GM23338 (cell line): ENCODE data around the gene SEC22B.
"Not testable (repeated sequence)": the region's sequence is repeated elsewhere in the genome, so short reads cannot be mapped to it uniquely, and the experiment has no call there.

Experiments
- EZH2 ChIP-seq: fragments of 200-600 bp; sonication (generic); IDR thresholded peaks from one replicate; pipeline ENCODE4 v1.8.0; 2017; ENCODE audit warnings: antibody characterized with exemption, mild to moderate bottlenecking, low read depth; ENCODE audit not compliant: unreplicated experiment
- EZH2phosphoT487 ChIP-seq: fragments of 200-600 bp; sonication (generic); IDR thresholded peaks from one replicate; pipeline ENCODE4 v1.8.1; 2018; ENCODE audit warnings: antibody characterized with exemption; ENCODE audit not compliant: unreplicated experiment
- JUNB ChIP-seq: IDR thresholded peaks from one replicate; pipeline ENCODE4 v1.6.1; 2016; ENCODE audit warnings: antibody characterized with exemption; ENCODE audit not compliant: unreplicated experiment
- POLR2AphosphoS5 ChIP-seq: IDR thresholded peaks from 2 replicates; pipeline ENCODE4 v1.6.1; 2016; ENCODE audit warnings: antibody characterized with exemption, low read depth
- TF ChIP-seq, protein P1 (sequence below), 2 experiments: fragments of 200-600 bp in 1 of 2; sonication (generic) in 1 of 2; conservative IDR thresholded peaks; 2 replicates each; pipeline versions ENCODE4 v1.5.1 to v1.6.1; 2016 to 2017; ENCODE audit warnings: antibody characterized with exemption in 2 of 2, low read depth in 2 of 2, mild to moderate bottlenecking in 2 of 2, moderate library complexity in 1 of 2
- TF ChIP-seq, protein P2 (sequence below): IDR thresholded peaks from one replicate; pipeline ENCODE4 v1.6.1; 2018; ENCODE audit warnings: antibody characterized with exemption; ENCODE audit not compliant: unreplicated experiment
- TF ChIP-seq, protein P3 (sequence below): IDR thresholded peaks from 2 replicates; pipeline ENCODE4 v1.6.1; 2016; ENCODE audit warnings: antibody characterized with exemption
- TF ChIP-seq, protein P4 (sequence below): fragments of 250-450 bp; sonication (Bioruptor Pico); IDR thresholded peaks from 2 replicates; pipeline ENCODE4 v1.5.0; 2020; ENCODE audit warnings: mild to moderate bottlenecking, moderate library complexity

DNA sequence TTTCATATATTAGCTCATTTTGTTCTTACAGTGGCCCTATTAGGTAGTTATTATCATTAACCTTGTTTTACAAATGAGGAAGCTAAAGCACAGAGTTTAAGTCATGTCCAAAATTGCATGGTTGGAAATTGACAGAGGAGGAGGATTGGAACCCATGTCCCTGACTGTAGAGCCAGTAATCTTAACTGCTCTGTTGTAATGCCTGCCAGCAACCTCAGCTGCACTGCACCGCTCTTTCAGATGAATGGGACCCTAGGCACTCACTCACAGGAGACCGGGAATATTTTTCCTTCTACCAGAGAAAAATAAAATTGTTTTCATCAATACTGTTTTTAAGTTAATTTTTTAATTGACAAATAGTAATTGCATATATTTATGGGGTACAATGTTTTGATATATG is 41.6 kb upstream of the SEC22B start:
- TF ChIP-seq, protein P1, sequence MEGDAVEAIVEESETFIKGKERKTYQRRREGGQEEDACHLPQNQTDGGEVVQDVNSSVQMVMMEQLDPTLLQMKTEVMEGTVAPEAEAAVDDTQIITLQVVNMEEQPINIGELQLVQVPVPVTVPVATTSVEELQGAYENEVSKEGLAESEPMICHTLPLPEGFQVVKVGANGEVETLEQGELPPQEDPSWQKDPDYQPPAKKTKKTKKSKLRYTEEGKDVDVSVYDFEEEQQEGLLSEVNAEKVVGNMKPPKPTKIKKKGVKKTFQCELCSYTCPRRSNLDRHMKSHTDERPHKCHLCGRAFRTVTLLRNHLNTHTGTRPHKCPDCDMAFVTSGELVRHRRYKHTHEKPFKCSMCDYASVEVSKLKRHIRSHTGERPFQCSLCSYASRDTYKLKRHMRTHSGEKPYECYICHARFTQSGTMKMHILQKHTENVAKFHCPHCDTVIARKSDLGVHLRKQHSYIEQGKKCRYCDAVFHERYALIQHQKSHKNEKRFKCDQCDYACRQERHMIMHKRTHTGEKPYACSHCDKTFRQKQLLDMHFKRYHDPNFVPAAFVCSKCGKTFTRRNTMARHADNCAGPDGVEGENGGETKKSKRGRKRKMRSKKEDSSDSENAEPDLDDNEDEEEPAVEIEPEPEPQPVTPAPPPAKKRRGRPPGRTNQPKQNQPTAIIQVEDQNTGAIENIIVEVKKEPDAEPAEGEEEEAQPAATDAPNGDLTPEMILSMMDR (conservative IDR thresholded peaks at IDR 0.05; ENCODE audit: low read depth in 2 of 2), result not testable (repeated sequence)
- TF ChIP-seq EZH2phosphoT487, EZH2, JUNB, POLR2AphosphoS5: not testable (repeated sequence)
- TF ChIP-seq, protein P2, sequence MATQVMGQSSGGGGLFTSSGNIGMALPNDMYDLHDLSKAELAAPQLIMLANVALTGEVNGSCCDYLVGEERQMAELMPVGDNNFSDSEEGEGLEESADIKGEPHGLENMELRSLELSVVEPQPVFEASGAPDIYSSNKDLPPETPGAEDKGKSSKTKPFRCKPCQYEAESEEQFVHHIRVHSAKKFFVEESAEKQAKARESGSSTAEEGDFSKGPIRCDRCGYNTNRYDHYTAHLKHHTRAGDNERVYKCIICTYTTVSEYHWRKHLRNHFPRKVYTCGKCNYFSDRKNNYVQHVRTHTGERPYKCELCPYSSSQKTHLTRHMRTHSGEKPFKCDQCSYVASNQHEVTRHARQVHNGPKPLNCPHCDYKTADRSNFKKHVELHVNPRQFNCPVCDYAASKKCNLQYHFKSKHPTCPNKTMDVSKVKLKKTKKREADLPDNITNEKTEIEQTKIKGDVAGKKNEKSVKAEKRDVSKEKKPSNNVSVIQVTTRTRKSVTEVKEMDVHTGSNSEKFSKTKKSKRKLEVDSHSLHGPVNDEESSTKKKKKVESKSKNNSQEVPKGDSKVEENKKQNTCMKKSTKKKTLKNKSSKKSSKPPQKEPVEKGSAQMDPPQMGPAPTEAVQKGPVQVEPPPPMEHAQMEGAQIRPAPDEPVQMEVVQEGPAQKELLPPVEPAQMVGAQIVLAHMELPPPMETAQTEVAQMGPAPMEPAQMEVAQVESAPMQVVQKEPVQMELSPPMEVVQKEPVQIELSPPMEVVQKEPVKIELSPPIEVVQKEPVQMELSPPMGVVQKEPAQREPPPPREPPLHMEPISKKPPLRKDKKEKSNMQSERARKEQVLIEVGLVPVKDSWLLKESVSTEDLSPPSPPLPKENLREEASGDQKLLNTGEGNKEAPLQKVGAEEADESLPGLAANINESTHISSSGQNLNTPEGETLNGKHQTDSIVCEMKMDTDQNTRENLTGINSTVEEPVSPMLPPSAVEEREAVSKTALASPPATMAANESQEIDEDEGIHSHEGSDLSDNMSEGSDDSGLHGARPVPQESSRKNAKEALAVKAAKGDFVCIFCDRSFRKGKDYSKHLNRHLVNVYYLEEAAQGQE, result not testable (repeated sequence)
- TF ChIP-seq, protein P3, sequence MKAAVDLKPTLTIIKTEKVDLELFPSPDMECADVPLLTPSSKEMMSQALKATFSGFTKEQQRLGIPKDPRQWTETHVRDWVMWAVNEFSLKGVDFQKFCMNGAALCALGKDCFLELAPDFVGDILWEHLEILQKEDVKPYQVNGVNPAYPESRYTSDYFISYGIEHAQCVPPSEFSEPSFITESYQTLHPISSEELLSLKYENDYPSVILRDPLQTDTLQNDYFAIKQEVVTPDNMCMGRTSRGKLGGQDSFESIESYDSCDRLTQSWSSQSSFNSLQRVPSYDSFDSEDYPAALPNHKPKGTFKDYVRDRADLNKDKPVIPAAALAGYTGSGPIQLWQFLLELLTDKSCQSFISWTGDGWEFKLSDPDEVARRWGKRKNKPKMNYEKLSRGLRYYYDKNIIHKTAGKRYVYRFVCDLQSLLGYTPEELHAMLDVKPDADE, result not testable (repeated sequence)
- TF ChIP-seq, protein P4, sequence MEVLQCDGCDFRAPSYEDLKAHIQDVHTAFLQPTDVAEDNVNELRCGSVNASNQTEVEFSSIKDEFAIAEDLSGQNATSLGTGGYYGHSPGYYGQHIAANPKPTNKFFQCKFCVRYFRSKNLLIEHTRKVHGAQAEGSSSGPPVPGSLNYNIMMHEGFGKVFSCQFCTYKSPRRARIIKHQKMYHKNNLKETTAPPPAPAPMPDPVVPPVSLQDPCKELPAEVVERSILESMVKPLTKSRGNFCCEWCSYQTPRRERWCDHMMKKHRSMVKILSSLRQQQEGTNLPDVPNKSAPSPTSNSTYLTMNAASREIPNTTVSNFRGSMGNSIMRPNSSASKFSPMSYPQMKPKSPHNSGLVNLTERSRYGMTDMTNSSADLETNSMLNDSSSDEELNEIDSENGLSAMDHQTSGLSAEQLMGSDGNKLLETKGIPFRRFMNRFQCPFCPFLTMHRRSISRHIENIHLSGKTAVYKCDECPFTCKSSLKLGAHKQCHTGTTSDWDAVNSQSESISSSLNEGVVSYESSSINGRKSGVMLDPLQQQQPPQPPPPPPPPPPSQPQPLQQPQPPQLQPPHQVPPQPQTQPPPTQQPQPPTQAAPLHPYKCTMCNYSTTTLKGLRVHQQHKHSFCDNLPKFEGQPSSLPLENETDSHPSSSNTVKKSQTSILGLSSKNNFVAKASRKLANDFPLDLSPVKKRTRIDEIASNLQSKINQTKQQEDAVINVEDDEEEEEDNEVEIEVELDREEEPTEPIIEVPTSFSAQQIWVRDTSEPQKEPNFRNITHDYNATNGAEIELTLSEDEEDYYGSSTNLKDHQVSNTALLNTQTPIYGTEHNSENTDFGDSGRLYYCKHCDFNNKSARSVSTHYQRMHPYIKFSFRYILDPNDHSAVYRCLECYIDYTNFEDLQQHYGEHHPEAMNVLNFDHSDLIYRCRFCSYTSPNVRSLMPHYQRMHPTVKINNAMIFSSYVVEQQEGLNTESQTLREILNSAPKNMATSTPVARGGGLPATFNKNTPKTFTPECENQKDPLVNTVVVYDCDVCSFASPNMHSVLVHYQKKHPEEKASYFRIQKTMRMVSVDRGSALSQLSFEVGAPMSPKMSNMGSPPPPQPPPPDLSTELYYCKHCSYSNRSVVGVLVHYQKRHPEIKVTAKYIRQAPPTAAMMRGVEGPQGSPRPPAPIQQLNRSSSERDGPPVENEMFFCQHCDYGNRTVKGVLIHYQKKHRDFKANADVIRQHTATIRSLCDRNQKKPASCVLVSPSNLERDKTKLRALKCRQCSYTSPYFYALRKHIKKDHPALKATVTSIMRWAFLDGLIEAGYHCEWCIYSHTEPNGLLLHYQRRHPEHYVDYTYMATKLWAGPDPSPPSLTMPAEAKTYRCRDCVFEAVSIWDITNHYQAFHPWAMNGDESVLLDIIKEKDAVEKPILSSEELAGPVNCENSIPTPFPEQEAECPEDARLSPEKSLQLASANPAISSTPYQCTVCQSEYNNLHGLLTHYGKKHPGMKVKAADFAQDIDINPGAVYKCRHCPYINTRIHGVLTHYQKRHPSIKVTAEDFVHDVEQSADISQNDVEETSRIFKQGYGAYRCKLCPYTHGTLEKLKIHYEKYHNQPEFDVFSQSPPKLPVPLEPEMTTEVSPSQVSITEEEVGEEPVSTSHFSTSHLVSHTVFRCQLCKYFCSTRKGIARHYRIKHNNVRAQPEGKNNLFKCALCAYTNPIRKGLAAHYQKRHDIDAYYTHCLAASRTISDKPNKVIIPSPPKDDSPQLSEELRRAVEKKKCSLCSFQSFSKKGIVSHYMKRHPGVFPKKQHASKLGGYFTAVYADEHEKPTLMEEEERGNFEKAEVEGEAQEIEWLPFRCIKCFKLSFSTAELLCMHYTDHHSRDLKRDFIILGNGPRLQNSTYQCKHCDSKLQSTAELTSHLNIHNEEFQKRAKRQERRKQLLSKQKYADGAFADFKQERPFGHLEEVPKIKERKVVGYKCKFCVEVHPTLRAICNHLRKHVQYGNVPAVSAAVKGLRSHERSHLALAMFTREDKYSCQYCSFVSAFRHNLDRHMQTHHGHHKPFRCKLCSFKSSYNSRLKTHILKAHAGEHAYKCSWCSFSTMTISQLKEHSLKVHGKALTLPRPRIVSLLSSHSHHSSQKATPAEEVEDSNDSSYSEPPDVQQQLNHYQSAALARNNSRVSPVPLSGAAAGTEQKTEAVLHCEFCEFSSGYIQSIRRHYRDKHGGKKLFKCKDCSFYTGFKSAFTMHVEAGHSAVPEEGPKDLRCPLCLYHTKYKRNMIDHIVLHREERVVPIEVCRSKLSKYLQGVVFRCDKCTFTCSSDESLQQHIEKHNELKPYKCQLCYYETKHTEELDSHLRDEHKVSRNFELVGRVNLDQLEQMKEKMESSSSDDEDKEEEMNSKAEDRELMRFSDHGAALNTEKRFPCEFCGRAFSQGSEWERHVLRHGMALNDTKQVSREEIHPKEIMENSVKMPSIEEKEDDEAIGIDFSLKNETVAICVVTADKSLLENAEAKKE, result not testable (repeated sequence)
